GM18507 (cell line): ENCODE results near the gene CORO2B.

Experiments
- DNase-seq: peaks from one replicate; pipeline ENCODE4 v3.0.0; 2011; ENCODE audit warnings: low read depth; ENCODE audit not compliant: insufficient read length; ENCODE audit errors: extremely low spot score
- FAIRE-seq: peaks from 2 replicates; lab custom pipeline; 2011; peaks lifted over from hg19 to GRCh38; lab: Jason Lieb, UNC

CORO2B gene

GRCh38 chr15:68620721-68621527 is 42.1 kb downstream of the CORO2B start:
- FAIRE-seq = no peak
- DNase-seq = no peak

GRCh38 chr15:68621535-68621934 is 42.7 kb downstream of the CORO2B start:
- DNase-seq (no peak), FAIRE-seq (no peak)

- DNase-seq = no peak
- no peak for FAIRE-seq
Measured at GRCh38 chr15:68623301-68623892, 44.6 kb downstream of the CORO2B start.

GRCh38 chr15:68625853-68626252 is 47.1 kb downstream of the CORO2B start:
- FAIRE-seq (no peak), DNase-seq (no peak)

- DNase-seq (no peak), FAIRE-seq (no peak)
Measured at GRCh38 chr15:68626283-68626682, 47.5 kb downstream of the CORO2B start.

- FAIRE-seq (no peak), DNase-seq (no peak)
Measured at GRCh38 chr15:68626739-68627138, 47.9 kb downstream of the CORO2B start.

GRCh38 chr15:68627476-68627875 is 48.7 kb downstream of the CORO2B start:
- no peak for FAIRE-seq
- no peak for DNase-seq

GRCh38 chr15:68627995-68628394 is 49.2 kb downstream of the CORO2B start:
- FAIRE-seq = no peak

GRCh38 chr15:68629519-68630210 is 50.9 kb downstream of the CORO2B start:
- no peak for FAIRE-seq

More at GRCh38 chr15:68627995-68628394, 49.2 kb downstream of the CORO2B start:
- no peak for DNase-seq

GRCh38 chr15:68630211-68630555 is 51.4 kb downstream of the CORO2B start:
- FAIRE-seq = no peak
- no peak for DNase-seq

More at GRCh38 chr15:68629519-68630210, 50.9 kb downstream of the CORO2B start:
- DNase-seq = no peak

- DNase-seq (no peak), FAIRE-seq (no peak)
Measured at GRCh38 chr15:68630836-68631235, 52.0 kb downstream of the CORO2B start.

- no peak for DNase-seq
- FAIRE-seq = no peak
Measured at GRCh38 chr15:68631601-68632051, 52.8 kb downstream of the CORO2B start.

GRCh38 chr15:68632101-68632500 is 53.3 kb downstream of the CORO2B start:
- no peak for FAIRE-seq

GRCh38 chr15:68633231-68634121 is 54.7 kb downstream of the CORO2B start:
- DNase-seq (no peak), FAIRE-seq (no peak)

More at GRCh38 chr15:68632101-68632500, 53.3 kb downstream of the CORO2B start:
- no peak for DNase-seq

- FAIRE-seq = no peak
- DNase-seq = no peak
Measured at GRCh38 chr15:68634122-68634482, 55.3 kb downstream of the CORO2B start.

GRCh38 chr15:68634531-68634930 is 55.7 kb downstream of the CORO2B start:
- FAIRE-seq (no peak), DNase-seq (no peak)

GRCh38 chr15:68635141-68635540 is 56.3 kb downstream of the CORO2B start:
- FAIRE-seq (no peak), DNase-seq (no peak)

- DNase-seq (no peak), FAIRE-seq (no peak)
Measured at GRCh38 chr15:68636256-68636655, 57.5 kb downstream of the CORO2B start.

GRCh38 chr15:68637767-68638404 is 59.1 kb downstream of the CORO2B start:
- FAIRE-seq (no peak), DNase-seq (no peak)
